ENCODE data around the gene BIRC3.

BIRC3 gene

GRCh38 chr11:102317099-102317767 lies at the start of gene BIRC3:
Gene BIRC3, plus strand, starts transcription at chr11:102317484. Its CDS starts 7,026 bp downstream, at chr11:102324510.
- peak; percentile 70 to 83 for DNase-seq (ENCODE audit: low read depth in 2 of 2)

- DNase-seq (ENCODE audit: low read depth in 2 of 2), result no peak
Observed at GRCh38 chr11:102267609-102268008, 49.7 kb upstream of the BIRC3 start.

GRCh38 chr11:102268083-102268984 lies 49.0 kb upstream of the BIRC3 start:
- DNase-seq (ENCODE audit: low read depth in 2 of 2), result peak; percentile 62 to 68

- DNase-seq (ENCODE audit: low read depth in 2 of 2), result no peak
Observed at GRCh38 chr11:102268985-102269470, 48.3 kb upstream of the BIRC3 start.

GRCh38 chr11:102269927-102270326 lies 47.4 kb upstream of the BIRC3 start:
- no peak for DNase-seq (ENCODE audit: low read depth in 2 of 2)

- no peak for DNase-seq (ENCODE audit: low read depth in 2 of 2)
Observed at GRCh38 chr11:102272047-102272824, 45.0 kb upstream of the BIRC3 start.

GRCh38 chr11:102274628-102275027 lies 42.7 kb upstream of the BIRC3 start:
- no peak for DNase-seq (ENCODE audit: low read depth in 2 of 2)

GRCh38 chr11:102276362-102276761 lies 40.9 kb upstream of the BIRC3 start:
- DNase-seq (ENCODE audit: low read depth in 2 of 2), result no peak

- DNase-seq (ENCODE audit: low read depth in 2 of 2), result no peak
Observed at GRCh38 chr11:102276783-102277182, 40.5 kb upstream of the BIRC3 start.

GRCh38 chr11:102279641-102280170 lies 37.6 kb upstream of the BIRC3 start:
- DNase-seq (ENCODE audit: low read depth in 2 of 2), result no peak

GRCh38 chr11:102280245-102280833 lies 36.9 kb upstream of the BIRC3 start:
- no peak for DNase-seq (ENCODE audit: low read depth in 2 of 2)

- no peak for DNase-seq (ENCODE audit: low read depth in 2 of 2)
Observed at GRCh38 chr11:102283116-102283485, 34.2 kb upstream of the BIRC3 start.

GRCh38 chr11:102284008-102284407 lies 33.3 kb upstream of the BIRC3 start:
- no peak for DNase-seq (ENCODE audit: low read depth in 2 of 2)

GRCh38 chr11:102286292-102286691 lies 31.0 kb upstream of the BIRC3 start:
- no peak for DNase-seq (ENCODE audit: low read depth in 2 of 2)

GRCh38 chr11:102287964-102288724 lies 29.1 kb upstream of the BIRC3 start:
- DNase-seq (ENCODE audit: low read depth in 2 of 2), result peak in 1 of 2 donors; percentile 22

- no peak for DNase-seq (ENCODE audit: low read depth in 2 of 2)
Observed at GRCh38 chr11:102288725-102289083, 28.6 kb upstream of the BIRC3 start.

GRCh38 chr11:102289592-102289991 lies 27.7 kb upstream of the BIRC3 start:
- no peak for DNase-seq (ENCODE audit: low read depth in 2 of 2)

- no peak for DNase-seq (ENCODE audit: low read depth in 2 of 2)
Observed at GRCh38 chr11:102291831-102292230, 25.5 kb upstream of the BIRC3 start.

- DNase-seq (ENCODE audit: low read depth in 2 of 2), result no peak
Observed at GRCh38 chr11:102292933-102293332, 24.4 kb upstream of the BIRC3 start.

GRCh38 chr11:102293873-102294601 lies 23.2 kb upstream of the BIRC3 start:
- DNase-seq (ENCODE audit: low read depth in 2 of 2), result no peak
